ENCODE measurements around the gene PNMA8B.

- TF ChIP-seq, protein P1, sequence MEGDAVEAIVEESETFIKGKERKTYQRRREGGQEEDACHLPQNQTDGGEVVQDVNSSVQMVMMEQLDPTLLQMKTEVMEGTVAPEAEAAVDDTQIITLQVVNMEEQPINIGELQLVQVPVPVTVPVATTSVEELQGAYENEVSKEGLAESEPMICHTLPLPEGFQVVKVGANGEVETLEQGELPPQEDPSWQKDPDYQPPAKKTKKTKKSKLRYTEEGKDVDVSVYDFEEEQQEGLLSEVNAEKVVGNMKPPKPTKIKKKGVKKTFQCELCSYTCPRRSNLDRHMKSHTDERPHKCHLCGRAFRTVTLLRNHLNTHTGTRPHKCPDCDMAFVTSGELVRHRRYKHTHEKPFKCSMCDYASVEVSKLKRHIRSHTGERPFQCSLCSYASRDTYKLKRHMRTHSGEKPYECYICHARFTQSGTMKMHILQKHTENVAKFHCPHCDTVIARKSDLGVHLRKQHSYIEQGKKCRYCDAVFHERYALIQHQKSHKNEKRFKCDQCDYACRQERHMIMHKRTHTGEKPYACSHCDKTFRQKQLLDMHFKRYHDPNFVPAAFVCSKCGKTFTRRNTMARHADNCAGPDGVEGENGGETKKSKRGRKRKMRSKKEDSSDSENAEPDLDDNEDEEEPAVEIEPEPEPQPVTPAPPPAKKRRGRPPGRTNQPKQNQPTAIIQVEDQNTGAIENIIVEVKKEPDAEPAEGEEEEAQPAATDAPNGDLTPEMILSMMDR (IDR thresholded peaks at IDR 0.05; ENCODE audit: poor library complexity, severe bottlenecking) = no peak
- no peak for TF ChIP-seq POLR2AphosphoS5 (IDR thresholded peaks at IDR 0.05)
Measured at GRCh38 chr19:46517471-46517870, 21.8 kb upstream of the PNMA8B start.

Data from neural cell (in vitro differentiated cells).